SK-MEL-5 (cell line): ENCODE measurements around the gene SLX4IP. TPM values are rescaled to one million over a fixed set of nuclear protein-coding genes. Genes with fewer than 3 reads are reported as not detected.

Source experiments
- DNase-seq: peaks from one replicate; pipeline ENCODE4 v3.0.0-alpha.2; 2016; ENCODE audit warnings: low read depth, low spot score
- in situ Hi-C: cut with HindIII; loops from 2 replicates; pipeline ENCODE4 v1.10.0; 2016; ENCODE audit warnings: low sequenced_read_pairs, high pct_unique_total_duplicates, low pct_unique_long_range_greater_than_20kb
- total RNA-seq: library from RNA; depleted of rRNA; stranded (reverse); fragments of >200 nt; shearing (Covaris generic); gene quantifications from 2 replicates; pipeline ENCODE4 v1.2.3, GENCODE V29; 2014

Gene SLX4IP
- total RNA-seq, 1 experiment from 2014 or later, result 6.4 TPM

- no peak for DNase-seq
- in situ Hi-C loops, result no loop called here
Observed at GRCh38 chr20:10504608-10504993, 69.5 kb downstream of the SLX4IP start.

DNA sequence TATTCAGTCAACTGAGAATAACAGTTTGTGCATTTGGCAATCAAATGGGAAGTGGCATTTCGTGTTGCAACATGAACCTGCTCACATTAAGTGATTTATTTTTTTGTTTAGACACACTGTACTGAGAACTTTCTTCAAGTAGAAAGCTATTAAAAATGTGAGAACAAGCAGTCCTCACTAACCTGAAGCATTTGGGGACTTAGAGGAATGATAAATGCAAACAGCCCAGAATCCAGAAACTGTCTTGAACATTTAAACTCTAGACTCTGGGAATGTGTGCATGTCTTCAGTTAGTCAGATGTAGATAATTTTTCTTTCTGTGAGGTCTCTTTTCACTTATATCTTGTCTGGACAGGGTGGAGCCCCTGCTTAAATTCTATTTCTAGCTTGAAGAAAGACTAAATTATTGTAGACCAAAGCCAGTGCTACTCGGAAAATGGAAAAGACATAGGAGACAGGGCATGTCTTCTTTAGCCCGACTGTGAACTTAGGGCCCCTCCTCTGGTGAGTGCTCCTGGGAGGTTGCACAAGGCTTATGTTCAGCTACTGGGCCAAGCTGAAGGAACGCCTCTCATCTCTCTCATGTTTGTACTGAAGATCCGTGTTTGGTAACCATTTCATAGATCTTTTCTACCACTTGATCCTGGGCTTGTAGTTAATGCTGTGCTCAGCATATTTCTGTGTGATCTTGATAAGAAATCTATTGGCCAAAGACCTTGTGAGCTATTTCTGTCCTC lies 70.1 kb downstream of the SLX4IP start:
- in situ Hi-C loops, result no loop called here
- DNase-seq, result no peak

DNA sequence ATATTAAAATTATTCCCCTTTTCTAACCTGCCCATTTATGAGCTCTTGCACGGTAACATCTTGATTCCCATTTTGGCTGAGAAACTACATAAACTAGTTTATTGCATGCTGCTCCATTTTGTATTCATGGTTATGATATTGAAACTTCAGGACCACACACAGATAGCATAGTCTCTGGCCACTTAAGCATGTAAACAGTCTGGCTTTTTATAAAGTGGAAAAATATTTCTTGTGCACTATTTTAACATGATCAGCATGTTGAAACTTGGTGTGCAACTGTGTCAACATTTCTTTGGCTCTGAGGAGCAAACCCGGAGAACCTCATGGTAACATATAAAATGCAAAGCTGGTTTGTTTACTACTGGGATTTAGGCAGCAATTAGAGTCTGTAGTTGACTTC lies 70.7 kb downstream of the SLX4IP start:
- in situ Hi-C loops, result no loop called here
- no peak for DNase-seq

DNA sequence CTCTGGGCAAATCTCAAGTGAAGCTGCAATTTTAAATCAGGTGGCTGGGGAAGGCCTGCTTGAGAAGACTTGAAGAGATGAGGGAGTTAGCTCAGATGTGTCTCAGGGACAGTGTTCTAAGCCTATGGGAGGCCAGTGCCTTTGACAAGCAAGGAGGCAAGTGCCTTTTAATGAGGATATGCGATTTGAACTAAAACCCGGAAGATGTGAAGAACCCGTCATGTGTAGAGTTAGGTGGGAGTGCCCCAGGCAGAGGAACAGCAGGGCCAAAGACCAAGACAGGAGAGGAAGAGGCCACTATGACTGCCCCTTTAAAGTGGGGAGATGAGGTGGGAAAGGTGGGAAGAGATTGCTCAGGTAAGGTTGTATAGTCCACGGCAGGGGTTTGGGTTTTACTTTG lies 71.9 kb downstream of the SLX4IP start:
- no peak for DNase-seq
- in situ Hi-C loops, result no loop called here

DNA sequence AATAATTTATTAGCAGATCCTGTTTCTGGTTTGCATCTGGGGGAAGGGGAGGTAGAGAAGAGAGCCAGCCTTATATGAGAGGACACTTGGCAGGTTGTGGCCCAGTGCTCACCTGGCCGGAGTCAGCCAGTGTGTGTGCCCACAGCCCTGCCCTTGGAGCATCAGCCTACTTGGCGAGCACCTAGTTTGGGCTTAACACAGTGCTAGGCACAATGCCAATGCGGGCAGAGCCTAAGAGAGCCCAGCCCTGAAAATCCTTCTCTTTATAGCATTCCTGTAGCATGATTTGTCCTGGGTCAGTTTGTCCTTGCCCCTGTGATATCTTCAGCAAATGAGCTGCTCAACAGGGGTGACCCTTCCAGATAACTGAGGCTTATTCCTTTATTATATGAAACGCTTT lies 73.0 kb downstream of the SLX4IP start:
- DNase-seq, result no peak
- in situ Hi-C loops, result no loop called here

DNA sequence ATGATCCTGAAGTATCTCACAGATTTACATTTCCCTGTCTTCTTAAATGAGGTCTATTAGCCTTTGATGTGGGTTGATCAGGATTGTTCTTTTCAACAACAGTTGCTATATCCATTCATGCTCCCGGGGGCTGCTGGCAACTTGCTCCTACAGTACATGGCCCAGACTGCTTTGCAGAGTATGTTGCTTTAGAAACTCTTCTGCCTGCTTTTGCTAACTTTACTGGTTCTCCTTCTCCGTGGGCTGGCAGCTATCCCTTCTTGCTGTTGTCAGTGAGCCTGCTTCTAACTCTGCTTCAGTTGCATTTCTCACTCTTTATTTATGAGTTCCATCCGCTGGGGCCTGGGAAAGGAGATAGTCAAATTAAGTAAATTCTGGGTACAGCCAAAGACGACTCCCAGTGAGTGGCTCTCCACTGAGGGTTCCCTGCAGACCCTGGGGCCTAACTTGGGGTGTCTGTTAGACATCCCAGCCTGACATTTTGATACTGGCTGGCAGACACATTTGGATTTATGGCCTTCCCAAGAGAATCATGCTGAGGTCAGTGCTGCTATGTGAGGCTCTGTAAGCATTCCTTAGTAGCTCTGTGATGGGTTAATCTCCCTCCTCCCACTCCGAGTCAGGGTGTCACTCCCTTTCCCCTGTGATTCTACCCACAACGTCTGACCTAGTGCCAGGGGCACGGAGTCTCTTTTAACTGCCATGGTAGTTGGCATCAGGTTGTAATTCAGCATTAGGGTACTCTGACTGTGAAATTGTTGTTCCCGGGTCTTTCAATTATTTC lies 73.6 kb downstream of the SLX4IP start:
- DNase-seq, result peak; percentile 50
- in situ Hi-C loops, result no loop called here

DNA sequence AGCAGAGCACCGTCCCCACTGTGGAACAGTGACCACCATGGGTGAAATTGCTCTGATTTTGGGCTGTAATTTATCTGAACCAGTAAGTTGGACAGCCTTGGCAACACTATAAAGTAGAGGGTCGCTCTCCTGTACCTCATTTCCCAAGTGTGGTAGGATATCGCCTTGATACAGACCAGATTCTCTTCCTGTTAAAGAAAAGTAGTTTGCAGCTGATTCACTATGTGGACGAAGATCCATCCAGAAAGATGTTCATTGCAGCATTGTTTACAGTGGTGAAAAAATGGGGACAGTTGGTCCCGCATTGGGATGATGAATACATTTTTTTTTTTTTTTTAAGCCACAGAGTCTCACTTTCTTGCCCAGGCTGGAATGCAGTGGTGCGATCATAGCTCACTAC lies 74.3 kb downstream of the SLX4IP start:
- in situ Hi-C loops, result no loop called here
- no peak for DNase-seq

DNA sequence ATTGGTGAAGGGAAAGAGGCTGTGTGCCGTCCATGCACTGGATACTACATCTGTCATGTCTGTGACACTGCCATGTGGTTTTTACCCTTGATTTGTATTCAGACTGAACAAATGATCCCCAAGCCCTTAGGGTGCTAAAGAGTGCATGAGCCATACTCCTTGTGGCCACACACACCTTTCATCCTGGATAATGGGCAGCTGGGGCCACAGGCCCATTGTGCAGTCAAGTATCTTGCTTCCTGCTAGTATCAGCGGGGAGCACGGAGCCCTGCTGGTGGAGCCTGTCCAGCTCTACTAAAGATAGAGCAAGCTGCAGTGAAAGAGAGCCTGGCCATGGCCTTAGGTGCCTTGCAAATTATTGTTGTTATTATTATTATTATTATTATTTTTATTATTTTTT lies 75.1 kb downstream of the SLX4IP start:
- in situ Hi-C loops, result no loop called here
- DNase-seq, result no peak

- in situ Hi-C loops, result no loop called here
- DNase-seq, result peak; percentile 58
Observed at GRCh38 chr20:10511170-10511508, 76.0 kb downstream of the SLX4IP start.

- DNase-seq, result peak; percentile 94
Observed at GRCh38 chr20:10511509-10512251, 76.6 kb downstream of the SLX4IP start.

DNA sequence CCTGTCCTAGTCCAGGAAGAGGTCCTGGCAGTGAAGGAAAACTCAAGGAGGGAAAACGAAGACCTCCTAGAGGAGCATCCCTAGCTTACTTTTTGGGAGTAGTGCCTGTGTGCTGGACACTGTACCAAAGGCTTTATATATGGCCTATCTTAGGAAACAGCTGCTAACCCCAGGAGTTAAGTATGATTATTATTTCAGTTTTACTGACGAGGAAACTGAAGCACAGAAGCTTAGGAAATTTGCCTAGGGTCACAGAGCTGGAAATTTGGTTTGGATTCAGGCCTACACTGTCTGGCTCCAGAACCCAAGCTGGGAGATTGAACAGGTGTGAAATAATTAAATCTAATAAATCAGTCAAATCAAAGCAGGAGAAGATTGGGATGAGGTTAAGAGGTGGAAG lies 78.0 kb downstream of the SLX4IP start:
- in situ Hi-C loops, result no loop called here
- no peak for DNase-seq

More at GRCh38 chr20:10511509-10512251, 76.6 kb downstream of the SLX4IP start:
- in situ Hi-C loops, result no loop called here

GRCh38 chr20:10513931-10514575 lies 78.9 kb downstream of the SLX4IP start:
- DNase-seq, result no peak
- in situ Hi-C loops, result no loop called here

GRCh38 chr20:10516529-10516928 lies 81.4 kb downstream of the SLX4IP start:
- in situ Hi-C loops, result no loop called here
- no peak for DNase-seq

DNA sequence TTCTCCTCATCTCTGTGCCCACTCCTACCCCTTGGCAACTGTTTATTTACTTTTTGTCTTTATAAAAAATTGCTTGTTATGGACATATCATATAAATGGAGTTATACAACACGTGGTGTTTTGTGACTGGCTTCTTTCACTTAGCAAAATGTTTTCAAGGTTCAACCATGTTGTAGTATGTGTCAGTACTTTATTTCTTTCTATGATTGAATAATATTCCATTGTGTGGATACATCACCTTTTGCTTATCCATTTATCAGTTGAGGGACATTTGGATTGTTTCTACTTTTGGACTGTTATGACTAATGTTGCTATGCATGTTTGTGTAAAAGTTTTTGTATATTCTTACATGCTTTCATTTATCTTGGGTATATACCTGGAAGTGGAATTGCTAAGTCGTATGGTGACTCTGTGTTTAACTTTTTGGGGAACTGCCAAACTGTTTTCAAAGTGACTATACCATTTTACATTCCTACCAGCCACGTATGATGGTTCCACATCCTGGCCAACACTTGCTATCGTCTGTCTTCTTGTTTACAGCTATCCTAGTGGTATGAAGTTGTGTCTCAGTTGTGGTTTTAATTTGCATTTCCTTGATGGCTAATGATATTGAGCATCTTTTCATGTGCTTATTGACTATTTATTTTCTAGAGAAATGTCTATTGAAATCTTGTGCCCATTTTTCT lies 84.4 kb downstream of the SLX4IP start:
- in situ Hi-C loops, result no loop called here
- no peak for DNase-seq

DNA sequence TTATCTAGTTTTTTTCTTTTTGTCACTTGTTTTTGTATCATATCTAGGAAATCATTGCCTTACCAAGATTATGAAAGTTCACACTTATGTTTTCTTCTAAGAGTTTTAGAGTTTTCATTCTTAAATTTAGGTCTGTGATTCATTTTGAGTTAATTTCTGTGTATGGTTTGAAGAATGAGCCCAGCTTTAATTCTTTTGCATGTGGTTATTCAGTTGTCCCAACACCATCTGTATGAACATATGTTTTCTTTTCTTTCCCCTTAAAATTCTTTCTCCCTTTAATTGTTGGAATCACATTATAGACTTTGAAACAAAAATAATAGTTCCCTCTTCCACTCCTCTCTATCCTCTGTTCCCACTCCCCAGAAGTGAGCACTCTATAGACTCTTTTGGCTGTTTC lies 85.4 kb downstream of the SLX4IP start:
- in situ Hi-C loops, result no loop called here
- DNase-seq, result no peak

DNA sequence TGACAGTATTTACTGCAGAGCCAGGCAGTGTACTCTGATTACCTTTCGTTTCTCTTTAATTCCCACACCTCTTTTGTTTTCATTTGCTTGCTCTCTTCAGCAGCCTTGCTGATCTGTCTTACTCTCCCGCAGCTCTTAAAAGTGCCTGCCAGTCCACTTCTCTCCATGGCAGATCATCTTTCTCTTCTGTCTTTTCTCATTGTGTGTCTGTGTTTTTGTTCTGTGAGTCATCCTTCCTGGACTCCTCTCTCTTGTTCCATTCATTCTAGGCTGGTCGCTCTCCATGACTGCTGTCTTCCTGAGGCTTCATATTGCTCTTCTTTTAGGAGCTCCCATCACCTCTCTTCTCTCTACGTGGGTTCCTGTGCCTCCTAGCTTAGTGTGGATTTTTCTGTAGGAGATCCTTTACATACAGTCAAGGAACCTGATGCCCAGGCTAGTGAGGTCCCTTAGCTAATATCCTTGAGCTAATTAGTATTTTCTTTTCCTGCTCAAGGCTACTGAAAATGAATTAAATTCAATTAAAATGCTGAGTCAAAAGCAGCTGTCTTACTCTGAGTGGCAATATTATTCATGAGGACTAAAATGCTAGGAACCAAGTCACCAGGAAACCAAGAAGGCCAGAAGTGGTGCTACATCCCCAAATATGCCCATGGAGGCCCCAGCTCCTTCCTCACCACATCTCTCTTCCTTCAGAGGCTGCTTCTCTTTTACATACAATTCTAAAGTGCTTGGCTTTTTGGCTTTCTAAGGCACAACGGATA lies 86.1 kb downstream of the SLX4IP start:
- in situ Hi-C loops, result no loop called here
- peak; percentile 57 for DNase-seq

DNA sequence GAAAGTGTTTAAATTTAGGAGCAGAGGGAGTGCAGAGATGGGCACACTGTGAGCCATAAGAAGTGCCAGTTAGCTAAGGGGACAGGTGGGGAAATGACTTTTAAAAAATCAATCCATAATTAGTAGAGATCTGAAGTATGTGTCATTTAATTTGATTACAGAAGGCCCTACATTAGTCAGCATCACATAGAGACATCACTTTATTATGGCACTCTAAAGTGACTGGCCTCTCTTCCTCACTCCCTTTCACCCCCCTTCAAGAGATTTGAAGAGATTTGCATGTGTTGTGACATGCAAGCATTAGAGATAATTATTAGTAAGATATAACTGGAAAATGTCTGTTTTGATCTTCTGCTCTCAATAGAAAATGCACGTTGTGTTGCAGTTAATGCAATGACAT lies 86.7 kb downstream of the SLX4IP start:
- DNase-seq, result no peak
- in situ Hi-C loops, result no loop called here
